Upper lobe of left lung (tissue), 6 donors: ENCODE results near the gene MYOZ2. TPM values are rescaled to one million over a fixed set of nuclear protein-coding genes. Genes with fewer than 3 reads are reported as not detected.
A peak's percentile ranks its signal among the peaks of the same experiment; 100 is the strongest.
"Not testable (repeated sequence)": the region's sequence is repeated elsewhere in the genome, so short reads cannot be mapped to it uniquely, and the experiment has no call there.

ENCODE experiments used
- ATAC-seq, 2 donors: fragments of 200-7000 bp; cut with Tn5 transposase; one replicate each; pipeline ENCODE4 v1.9.1; 2022; ENCODE audit warnings: mild to moderate bottlenecking in 2 of 2, moderate library complexity in 2 of 2; ENCODE audit not compliant: low FRiP score in 2 of 2
- DNase-seq, 2 donors: peaks; one replicate each; pipeline ENCODE4 v3.0.0-alpha.2; 2019 to 2020
- H3K27ac ChIP-seq, 4 donors: fragments of 200-600 bp; sonication (generic); one replicate each; pipeline ENCODE4 v1.5.1; 2016 to 2019
- H3K27me3 ChIP-seq, 4 donors: fragments of 200-600 bp; sonication (generic); one replicate each; pipeline ENCODE4 v1.5.1; 2017 to 2019
- H3K36me3 ChIP-seq, 4 donors: fragments of 200-600 bp; sonication (generic); one replicate each; pipeline ENCODE4 v1.5.1; 2016 to 2019
- H3K4me1 ChIP-seq, 4 donors: fragments of 200-600 bp; sonication (generic); one replicate each; pipeline ENCODE4 v1.5.1; 2018 to 2019
- H3K4me3 ChIP-seq, 4 donors: fragments of 200-600 bp; sonication (generic); one replicate each; pipeline ENCODE4 v1.5.1; 2017 to 2019; ENCODE audit warnings: mild to moderate bottlenecking in 2 of 4, moderate library complexity in 1 of 4
- H3K9me3 ChIP-seq, 4 donors: fragments of 200-600 bp; sonication (generic); one replicate each; pipeline ENCODE4 v1.5.1; 2018 to 2019
- EP300 ChIP-seq, 4 donors: sonication (generic); formaldehyde crosslinking; IDR thresholded peaks; one replicate each; pipeline ENCODE4 v1.5.1; 2017; ENCODE audit warnings: antibody characterized with exemption in 4 of 4, control low read depth in 2 of 4
- POLR2A ChIP-seq, 4 donors: fragments of 450-650 bp; IDR thresholded peaks; one replicate each; pipeline ENCODE4 v1.5.1; 2016 to 2017; ENCODE audit warnings: antibody characterized with exemption in 4 of 4, mild to moderate bottlenecking in 2 of 4
- POLR2AphosphoS5 ChIP-seq, 2 donors: sonication (generic); formaldehyde crosslinking; IDR thresholded peaks; one replicate each; pipeline ENCODE4 v1.5.1; 2017; ENCODE audit warnings: antibody characterized with exemption in 2 of 2
- WGBS, 2 donors: methylation state at CpG; one replicate each; pipeline ENCODE4 v1.1.5; 2017 to 2018; 5-methylcytosine and 5-hydroxymethylcytosine counted together
- total RNA-seq, 6 donors: library from RNA; depleted of rRNA in 4 of 6; stranded (reverse); fragments of >200 nt in 4 of 6; gene quantifications; one replicate each; pipeline versions ENCODE4 v1.1.0 to v1.2.1, GENCODE V29; 2016 to 2021
- TF ChIP-seq, protein P1 (sequence below), 6 experiments: fragments of 450-650 bp in 4 of 6; fragments of 200-600 bp in 2 of 6; sonication (generic) in 2 of 6; IDR thresholded peaks; one replicate each; pipeline ENCODE4 v1.5.1; 2016 to 2019; ENCODE audit warnings: antibody characterized with exemption in 6 of 6
- donor health status: DM: no; HTN: no; CAD: no; lungs with moderate emphysema.
- donor health status: DM: no; HTN: yes; CAD: no; lungs with severe emphysema.

MYOZ2 gene
- total RNA-seq, 6 donors from 2014 or later, result 0.13 to 0.20 TPM; not detected in 4

- DNase-seq (no peak), ATAC-seq (peak in 1 of 2 donors; percentile 93)
- Histone ChIP-seq H3K9me3 (no peaks in the 10 kb centered on the region), H3K4me1 (no peaks in the 10 kb centered on the region), H3K27me3 (no peaks in the 10 kb centered on the region), H3K27ac (no peak overlapping the region), H3K4me3 (no peak overlapping the region), H3K36me3 (no peaks in the 10 kb centered on the region)
- no peak for TF ChIP-seq EP300 (IDR thresholded peaks at IDR 0.05)
- no peak for TF ChIP-seq POLR2A (IDR thresholded peaks at IDR 0.05)
- no peak for TF ChIP-seq POLR2AphosphoS5 (IDR thresholded peaks at IDR 0.05)
- TF ChIP-seq, protein P1, sequence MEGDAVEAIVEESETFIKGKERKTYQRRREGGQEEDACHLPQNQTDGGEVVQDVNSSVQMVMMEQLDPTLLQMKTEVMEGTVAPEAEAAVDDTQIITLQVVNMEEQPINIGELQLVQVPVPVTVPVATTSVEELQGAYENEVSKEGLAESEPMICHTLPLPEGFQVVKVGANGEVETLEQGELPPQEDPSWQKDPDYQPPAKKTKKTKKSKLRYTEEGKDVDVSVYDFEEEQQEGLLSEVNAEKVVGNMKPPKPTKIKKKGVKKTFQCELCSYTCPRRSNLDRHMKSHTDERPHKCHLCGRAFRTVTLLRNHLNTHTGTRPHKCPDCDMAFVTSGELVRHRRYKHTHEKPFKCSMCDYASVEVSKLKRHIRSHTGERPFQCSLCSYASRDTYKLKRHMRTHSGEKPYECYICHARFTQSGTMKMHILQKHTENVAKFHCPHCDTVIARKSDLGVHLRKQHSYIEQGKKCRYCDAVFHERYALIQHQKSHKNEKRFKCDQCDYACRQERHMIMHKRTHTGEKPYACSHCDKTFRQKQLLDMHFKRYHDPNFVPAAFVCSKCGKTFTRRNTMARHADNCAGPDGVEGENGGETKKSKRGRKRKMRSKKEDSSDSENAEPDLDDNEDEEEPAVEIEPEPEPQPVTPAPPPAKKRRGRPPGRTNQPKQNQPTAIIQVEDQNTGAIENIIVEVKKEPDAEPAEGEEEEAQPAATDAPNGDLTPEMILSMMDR (IDR thresholded peaks at IDR 0.05), result no peak
- WGBS, 2 donors, result 84 to 88% methylated on average over 5 of the region's 5 CpGs
Observed at GRCh38 chr4:119132306-119132705, 3.3 kb upstream of the MYOZ2 start.

DNA sequence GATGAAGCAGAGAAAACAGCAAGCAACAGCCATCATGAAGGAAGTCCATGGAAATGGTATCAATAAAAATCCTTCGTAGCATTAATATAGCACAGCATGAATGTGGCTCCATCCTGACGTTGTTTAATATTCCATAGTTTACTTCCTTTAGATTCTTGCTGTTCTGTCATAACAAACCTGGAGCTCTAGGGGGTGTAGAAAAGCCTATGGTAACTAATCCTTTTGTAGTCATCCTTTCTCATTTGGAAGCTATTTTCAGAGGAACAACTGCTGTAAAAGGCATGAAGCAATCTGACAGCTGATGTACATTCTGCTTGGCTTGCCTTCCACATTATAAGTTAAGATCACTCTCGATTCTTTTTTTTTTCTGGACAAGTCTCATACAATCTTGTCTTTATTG is 914 bp downstream of the MYOZ2 start:
- Histone ChIP-seq H3K27ac (no peak overlapping the region), H3K27me3 (no peaks in the 10 kb centered on the region)

DNA sequence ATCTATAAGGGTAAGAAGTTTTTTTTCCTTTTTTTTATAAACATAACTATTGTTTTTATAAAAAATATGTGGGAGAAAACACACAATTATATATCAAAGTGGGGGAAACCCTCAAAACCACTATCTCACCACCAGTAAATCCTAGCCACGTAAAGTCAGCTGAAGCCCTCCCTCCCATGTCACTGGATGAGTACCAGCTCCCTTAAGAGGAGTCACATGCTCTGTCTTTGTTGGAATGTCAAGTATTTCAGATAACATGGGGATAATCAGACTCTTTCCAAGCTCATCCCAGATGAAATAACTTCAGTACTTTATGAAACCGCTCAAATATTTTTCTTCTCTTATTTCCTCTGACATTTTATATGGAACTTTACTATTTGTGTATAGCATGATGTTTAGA is 2.4 kb downstream of the MYOZ2 start:
- Histone ChIP-seq H3K9me3 (no peaks in the 10 kb centered on the region), H3K27ac (no peak overlapping the region), H3K36me3 (no peaks in the 10 kb centered on the region), H3K4me1 (peaks cover 2 to 13% (median 8%) of the 10 kb centered on the region in 4 donors), H3K4me3 (no peak overlapping the region), H3K27me3 (no peaks in the 10 kb centered on the region)
- no peak for TF ChIP-seq POLR2A (IDR thresholded peaks at IDR 0.05)
- TF ChIP-seq EP300 (IDR thresholded peaks at IDR 0.05), result no peak
- TF ChIP-seq, protein P1 (IDR thresholded peaks at IDR 0.05), result no peak
- TF ChIP-seq POLR2AphosphoS5 (IDR thresholded peaks at IDR 0.05), result no peak
- ATAC-seq (peak in 1 of 2 donors; percentile 76), DNase-seq (no peak)
- 67 to 70% methylated on average over 2 of the region's 2 CpGs for WGBS, 2 donors

More for the DNA sequence above, 914 bp downstream of the MYOZ2 start:
- ATAC-seq (no peak), DNase-seq (no peak)
- Histone ChIP-seq H3K4me3 (no peak overlapping the region), H3K36me3 (no peaks in the 10 kb centered on the region), H3K9me3 (no peaks in the 10 kb centered on the region), H3K4me1 (peaks cover 2 to 13% (median 8%) of the 10 kb centered on the region in 4 donors)
- TF ChIP-seq POLR2AphosphoS5 (IDR thresholded peaks at IDR 0.05), result no peak
- no peak for TF ChIP-seq POLR2A (IDR thresholded peaks at IDR 0.05)
- TF ChIP-seq EP300 (IDR thresholded peaks at IDR 0.05), result no peak
- TF ChIP-seq, protein P1 (IDR thresholded peaks at IDR 0.05), result no peak
- WGBS, 2 donors, result 71 to 72% methylated on average over 3 of the region's 3 CpGs

DNA sequence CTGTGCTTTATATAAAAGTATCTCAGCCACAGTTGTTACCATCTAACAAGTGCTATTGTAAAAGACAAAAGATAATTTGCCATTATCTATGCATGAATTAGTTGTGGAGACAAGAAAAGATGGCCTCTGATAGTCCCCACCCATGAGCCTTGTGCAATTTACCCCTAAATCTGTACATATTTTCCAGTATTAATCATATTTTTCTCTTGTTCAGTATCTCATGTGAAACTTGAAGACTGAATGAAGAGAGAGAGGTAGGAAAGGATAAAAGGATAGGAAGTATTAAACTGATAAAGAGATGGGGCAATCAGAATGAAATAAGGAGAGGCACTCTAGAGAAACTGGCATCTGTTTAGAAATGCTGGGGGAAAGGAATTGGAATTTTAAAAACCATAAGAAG is 3.7 kb downstream of the MYOZ2 start:
- ATAC-seq, result no peak
- Histone ChIP-seq H3K27me3 (no peaks in the 10 kb centered on the region), H3K4me1 (peaks cover 2 to 13% (median 8%) of the 10 kb centered on the region in 4 donors), H3K27ac (no peak overlapping the region), H3K4me3 (no peak overlapping the region), H3K9me3 (no peaks in the 10 kb centered on the region), H3K36me3 (no peaks in the 10 kb centered on the region)
- DNase-seq, result no peak
- no peak for TF ChIP-seq POLR2AphosphoS5 (IDR thresholded peaks at IDR 0.05)
- TF ChIP-seq EP300 (IDR thresholded peaks at IDR 0.05), result no peak
- TF ChIP-seq POLR2A (IDR thresholded peaks at IDR 0.05), result no peak
- TF ChIP-seq, protein P1 (IDR thresholded peaks at IDR 0.05), result no peak

GRCh38 chr4:119139822-119140252 is 4.2 kb downstream of the MYOZ2 start:
- 12 to 22% methylated on average over 2 of the region's 2 CpGs for WGBS, 2 donors
- ATAC-seq (no peak), DNase-seq (no peak)
- H3K9me3 ChIP-seq, result no peaks in the 10 kb centered on the region
- H3K27ac ChIP-seq, result no peak overlapping the region
- no peak overlapping the region for H3K4me3 ChIP-seq
- peaks cover 2 to 13% (median 8%) of the 10 kb centered on the region in 4 donors for H3K4me1 ChIP-seq
- TF ChIP-seq EP300 (IDR thresholded peaks at IDR 0.05), result no peak
- TF ChIP-seq, protein P1 (IDR thresholded peaks at IDR 0.05), result no peak
- no peak for TF ChIP-seq POLR2A (IDR thresholded peaks at IDR 0.05)
- no peak for TF ChIP-seq POLR2AphosphoS5 (IDR thresholded peaks at IDR 0.05)
- no peaks in the 10 kb centered on the region for H3K36me3 ChIP-seq
- H3K27me3 ChIP-seq, result no peaks in the 10 kb centered on the region

DNA sequence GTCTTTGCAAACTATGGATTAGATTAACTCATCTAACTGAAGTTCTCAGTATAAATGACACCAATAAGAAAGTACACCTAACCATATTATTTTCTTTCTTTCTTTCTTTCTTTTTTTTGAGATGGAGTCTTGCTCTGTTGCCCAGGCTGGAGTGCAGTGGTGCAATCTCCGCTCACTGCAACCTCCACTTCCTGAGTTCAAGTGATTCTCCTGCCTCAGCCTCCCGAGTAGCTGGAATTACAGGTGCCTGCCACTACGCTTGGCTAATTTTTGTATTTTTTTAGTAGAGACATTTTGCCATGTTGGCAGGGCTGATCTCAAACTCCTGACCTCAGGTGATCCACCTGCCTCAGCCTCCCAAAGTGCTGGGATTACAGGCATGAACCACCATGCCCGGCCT is 5.7 kb downstream of the MYOZ2 start:
- H3K9me3 ChIP-seq, H3K27ac ChIP-seq, ATAC-seq, H3K27me3 ChIP-seq, H3K36me3 ChIP-seq, H3K4me3 ChIP-seq, DNase-seq: not testable (repeated sequence)
- peaks cover 2 to 13% (median 8%) of the 10 kb centered on the region in 4 donors for H3K4me1 ChIP-seq
- WGBS, 2 donors, result 95 to 99% methylated on average over 4 of the region's 4 CpGs
